Measurements from ENCODE around the gene ZBTB20. TPM values are rescaled to one million over a fixed set of nuclear protein-coding genes. Genes with fewer than 3 reads are reported as not detected.

ZBTB20 gene
- total and polyA plus RNA-seq, 2 of the 4 experiments (the other 2 are of a cell fraction), result 0.75 to 14.7 TPM

- DNase-seq, result no peak
- peaks cover 2% of the 10 kb centered on the region; the same call in 1 of the 2 replicates for H3K4me1 ChIP-seq (ENCODE audit: control insufficient read depth, insufficient read depth, low read length)
- no peak overlapping the region for H2AFZ ChIP-seq (replicated peaks; ENCODE audit: low read length, poor library complexity)
- no peak overlapping the region for H4K5ac ChIP-seq (ENCODE audit: low read depth, low read length)
- no TSS peak for BruUV-seq (replicated peaks)
- no peak overlapping the region for H2BK20ac ChIP-seq (ENCODE audit: low read depth, low read length)
- no peak overlapping the region for H3K27ac ChIP-seq (ENCODE audit: insufficient read depth, low read length)
- H2AK5ac ChIP-seq (ENCODE audit: low read depth, low read length), result no peak overlapping the region
- ChIA-PET POLR2A (ENCODE audit: unreplicated experiment) (no interaction called here), CTCF (no interaction called here)
- no peak overlapping the region for H2BK5ac ChIP-seq (ENCODE audit: low read depth, low read length, poor library complexity, severe bottlenecking)
- H3K4me2 ChIP-seq (ENCODE audit: low read depth, low read length), result no peak overlapping the region
- no peak overlapping the region for H3K14ac ChIP-seq (replicated peaks; ENCODE audit: low read depth, low read length)
- H3K9me1 ChIP-seq (ENCODE audit: insufficient read depth, low read length), result peaks cover 9% of the 10 kb centered on the region; the same call in 1 of the 2 replicates
- H3K79me1 ChIP-seq (ENCODE audit: low read depth in 1 of 2, low read length in 2 of 2), result peaks cover 17 to 36% of the 10 kb centered on the region in 2 experiments
- H3K23ac ChIP-seq (ENCODE audit: low read depth, low read length), result no peak overlapping the region
- intact Hi-C loops (cut with micrococcal nuclease), result no loop called here
- WGBS, 2 experiments (ENCODE audit: extremely low coverage in 2 of 2, insufficient read length in 1 of 2), result 100% methylated on average over 1 of the region's 5 CpGs; no CpG with 5 or more reads in 1 of the 2 experiments
- H2BK120ac ChIP-seq (ENCODE audit: low read depth, low read length), result no peak overlapping the region
- no peak overlapping the region for H3K4me3 ChIP-seq (ENCODE audit: insufficient read depth, low read depth, low read length)
- peaks cover 1% of the 10 kb centered on the region; the same call in 1 of the 2 replicates for H3K36me3 ChIP-seq (ENCODE audit: control insufficient read depth, insufficient read depth, low read length)
- H3K56ac ChIP-seq (ENCODE audit: extremely low read depth, insufficient read depth, low read length), result no peak overlapping the region
- H4K8ac ChIP-seq (ENCODE audit: low read depth in 2 of 2, low read length in 2 of 2), result no peak overlapping the region
- H2AK9ac ChIP-seq (replicated peaks; ENCODE audit: low read depth, low read length, poor library complexity), result no peak overlapping the region
- H2BK15ac ChIP-seq (ENCODE audit: low read depth, low read length), result no peak overlapping the region
- TF ChIP-seq MXI1 (IDR thresholded peaks at IDR 0.05; ENCODE audit: borderline replicate concordance, low read depth, low read length), result no peak
- no peak for TF ChIP-seq RCOR1 (IDR thresholded peaks at IDR 0.05; ENCODE audit: insufficient replicate concordance, low read length)
- TF ChIP-seq FOS (IDR thresholded peaks at IDR 0.05; ENCODE audit: low read depth, low read length), result no peak
- TF ChIP-seq MAFK (IDR thresholded peaks at IDR 0.05; ENCODE audit: low read depth, low read length), result no peak
- no peak for TF ChIP-seq POLR2A (IDR thresholded peaks at IDR 0.05; ENCODE audit: low read depth, low read length)
- TF ChIP-seq, protein P1, sequence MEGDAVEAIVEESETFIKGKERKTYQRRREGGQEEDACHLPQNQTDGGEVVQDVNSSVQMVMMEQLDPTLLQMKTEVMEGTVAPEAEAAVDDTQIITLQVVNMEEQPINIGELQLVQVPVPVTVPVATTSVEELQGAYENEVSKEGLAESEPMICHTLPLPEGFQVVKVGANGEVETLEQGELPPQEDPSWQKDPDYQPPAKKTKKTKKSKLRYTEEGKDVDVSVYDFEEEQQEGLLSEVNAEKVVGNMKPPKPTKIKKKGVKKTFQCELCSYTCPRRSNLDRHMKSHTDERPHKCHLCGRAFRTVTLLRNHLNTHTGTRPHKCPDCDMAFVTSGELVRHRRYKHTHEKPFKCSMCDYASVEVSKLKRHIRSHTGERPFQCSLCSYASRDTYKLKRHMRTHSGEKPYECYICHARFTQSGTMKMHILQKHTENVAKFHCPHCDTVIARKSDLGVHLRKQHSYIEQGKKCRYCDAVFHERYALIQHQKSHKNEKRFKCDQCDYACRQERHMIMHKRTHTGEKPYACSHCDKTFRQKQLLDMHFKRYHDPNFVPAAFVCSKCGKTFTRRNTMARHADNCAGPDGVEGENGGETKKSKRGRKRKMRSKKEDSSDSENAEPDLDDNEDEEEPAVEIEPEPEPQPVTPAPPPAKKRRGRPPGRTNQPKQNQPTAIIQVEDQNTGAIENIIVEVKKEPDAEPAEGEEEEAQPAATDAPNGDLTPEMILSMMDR (conservative IDR thresholded peaks at IDR 0.05; ENCODE audit: low read depth, low read length), result no peak
- TF ChIP-seq MAZ (IDR thresholded peaks at IDR 0.05; ENCODE audit: borderline replicate concordance, low read depth, low read length), result no peak
- no peak overlapping the region for H3K9ac ChIP-seq (ENCODE audit: low read depth, low read length)
- H4K20me1 ChIP-seq (ENCODE audit: insufficient read depth, low read length), result no peaks in the 10 kb centered on the region; the same call in 1 of the 2 replicates
- H3K27me3 ChIP-seq (ENCODE audit: control insufficient read depth, insufficient read depth, low read length), result no peaks in the 10 kb centered on the region
- no peaks in the 10 kb centered on the region for H3K9me3 ChIP-seq (ENCODE audit: control insufficient read depth, insufficient read depth, low read length)
- in situ Hi-C loops (cut with MboI; ENCODE audit: low sequenced_read_pairs), result no loop called here
- no peak overlapping the region for H4K91ac ChIP-seq (ENCODE audit: insufficient read depth, low read depth, low read length)
- no peak overlapping the region for H3K18ac ChIP-seq (ENCODE audit: low read depth, low read length)
- dilution Hi-C loops (cut with HindIII; ENCODE audit: low sequenced_read_pairs, unreplicated experiment), result no loop called here
- H3K4ac ChIP-seq (ENCODE audit: low read depth, low read length), result no peak overlapping the region
- no peak for ATAC-seq (ENCODE audit: low read depth)
Observed at GRCh38 chr3:114587986-114588385, 559.1 kb downstream of the ZBTB20 start.

Data from IMR-90 (cell line).